Fibroblast of gingiva (primary cell): ENCODE data around the gene NRM.
"Not testable (repeated sequence)": the region's sequence is repeated elsewhere in the genome, so short reads cannot be mapped to it uniquely, and the experiment has no call there.

Source experiments
- DNase-seq: peaks from one replicate; pipeline ENCODE4 v3.0.0-alpha.2; 2011; ENCODE audit warnings: low read depth

Gene NRM

GRCh38 chr6:30719791-30720737 lies 29.3 kb upstream of the NRM start, which contains the start of gene TUBB:
TSS of gene TUBB (plus strand) at chr6:30720352. CDS start at chr6:30720507, 155 bp downstream.
- peak; percentile 97 for DNase-seq

- DNase-seq: no peak
Measured at GRCh38 chr6:30719356-30719755, 28.6 kb upstream of the NRM start.

GRCh38 chr6:30717845-30718720 lies 27.3 kb upstream of the NRM start:
- DNase-seq: not testable (repeated sequence)

GRCh38 chr6:30717129-30717844 lies 26.5 kb upstream of the NRM start, which contains the start of gene MDC1:
TSS of gene MDC1 (minus strand) at chr6:30717281. CDS start at chr6:30715175, 2,106 bp downstream.
- peak; percentile 100 for DNase-seq

GRCh38 chr6:30716879-30717128 lies 26.0 kb upstream of the NRM start:
- DNase-seq: no peak

GRCh38 chr6:30714263-30714662 lies 23.5 kb upstream of the NRM start:
- no peak for DNase-seq

GRCh38 chr6:30712441-30712945 lies 21.7 kb upstream of the NRM start:
- no peak for DNase-seq

- DNase-seq: no peak
Measured at GRCh38 chr6:30711758-30712380, 21.1 kb upstream of the NRM start.

- DNase-seq: no peak
Measured at GRCh38 chr6:30709101-30709868, 18.5 kb upstream of the NRM start.

GRCh38 chr6:30707281-30707850 lies 16.6 kb upstream of the NRM start:
- DNase-seq: no peak

- DNase-seq: no peak
Measured at GRCh38 chr6:30705620-30706019, 14.8 kb upstream of the NRM start.

- DNase-seq: no peak
Measured at GRCh38 chr6:30703821-30704220, 13.0 kb upstream of the NRM start.

GRCh38 chr6:30703011-30703410 lies 12.2 kb upstream of the NRM start:
- no peak for DNase-seq

- DNase-seq: no peak
Measured at GRCh38 chr6:30700340-30700739, 9.6 kb upstream of the NRM start.

GRCh38 chr6:30696432-30696831 lies 5.6 kb upstream of the NRM start:
- DNase-seq: no peak

GRCh38 chr6:30691208-30691847 lies 544 bp upstream of the NRM start:
- DNase-seq: no peak

GRCh38 chr6:30689985-30690384 lies 799 bp downstream of the NRM start:
- no peak for DNase-seq

GRCh38 chr6:30689022-30689865 lies 1.5 kb downstream of the NRM start:
- DNase-seq: no peak

GRCh38 chr6:30688569-30688968 lies 2.2 kb downstream of the NRM start:
- no peak for DNase-seq
